Right lobe of liver (tissue), 4 donors: ENCODE measurements around the gene MATN4.

Experiments
- CTCF ChIP-seq, 4 donors: fragments of 200-600 bp in 3 of 4; fragments of 450-650 bp in 1 of 4; IDR thresholded peaks; one replicate each; pipeline versions ENCODE4 v1.5.1 to v1.8.0; 2016 to 2022; ENCODE audit warnings: antibody characterized with exemption in 4 of 4, mild to moderate bottlenecking in 2 of 4
- POLR2A ChIP-seq: fragments of 450-650 bp; IDR thresholded peaks from one replicate; pipeline ENCODE4 v1.6.1; 2017; ENCODE audit warnings: antibody characterized with exemption, mild to moderate bottlenecking
- donor health status: DM: no; HTN: no; CAD: no.
- donor health status: DM: no; HTN: no; CAD: no.
- donor health status: DM: no; HTN: yes; CAD: no.

DNA sequence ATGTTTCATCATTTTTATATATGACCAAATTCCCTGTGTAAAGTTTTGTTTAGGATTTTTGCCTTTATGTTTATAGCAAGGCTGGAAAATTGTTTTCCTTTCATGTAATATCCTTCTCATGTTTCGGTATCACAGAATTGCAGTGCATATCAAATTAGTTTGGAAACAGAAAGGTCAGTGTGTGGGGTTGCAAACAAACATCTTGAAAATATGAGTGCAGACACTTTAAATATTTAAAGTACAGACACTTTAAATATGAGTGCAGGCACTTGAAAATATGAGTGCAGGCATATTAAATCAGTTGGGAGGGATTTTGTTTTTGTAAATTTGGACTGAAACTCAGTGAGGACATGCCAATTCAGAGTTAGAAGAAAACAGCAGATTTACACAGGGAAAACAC, 60.2 kb downstream of the MATN4 start:
- TF ChIP-seq CTCF (IDR thresholded peaks at IDR 0.05) (no peak), POLR2A (no peak)
